ENCODE results near the gene RAP1GAP. TPM values are rescaled to one million over a fixed set of nuclear protein-coding genes. Genes with fewer than 3 reads are reported as not detected.
A peak's percentile ranks its signal among the peaks of the same experiment; 100 is the strongest.

The RAP1GAP gene
- polyA plus RNA-seq, result 9.8 and 13.0 TPM in 2 replicates
- 11.7 and 11.8 TPM in 2 replicates for polyA minus RNA-seq

- Histone ChIP-seq H4K20me1 (ENCODE audit: insufficient read depth) (no peaks in the 10 kb centered on the region), H3K9me3 (ENCODE audit: low read length) (no peaks in the 10 kb centered on the region), H3F3A (ENCODE audit: insufficient read depth, low read length, poor library complexity, severe bottlenecking) (no peaks in the 10 kb centered on the region), H3K27ac (ENCODE audit: low read length) (no peak within 1 kb of the TSS), H3K36me3 (ENCODE audit: insufficient read depth, low read length) (no peaks in the 10 kb centered on the region), H3K9ac (ENCODE audit: low read length) (peak within 1 kb of the TSS; percentile 68), H2AFZ (ENCODE audit: low read depth, low read length) (no peak within 1 kb of the TSS), H3K9me2 (ENCODE audit: insufficient read depth, low read length) (no peaks in the 10 kb centered on the region), H3K4me2 (ENCODE audit: low read length) (peak within 1 kb of the TSS; percentile 65), H3K79me2 (replicated peaks; ENCODE audit: insufficient read depth, low read length) (no peaks in the 10 kb centered on the region), H3K4me3 (ENCODE audit: low read length) (peak within 1 kb of the TSS; percentile 80), H3K27me3 (ENCODE audit: insufficient read depth, low read depth, low read length) (peaks cover 22% of the 10 kb centered on the region)
- TF ChIP-seq MXI1 (conservative IDR thresholded peaks at IDR 0.05; ENCODE audit: poor library complexity, severe bottlenecking) (no peak), REST (IDR thresholded peaks at IDR 0.05; ENCODE audit: borderline replicate concordance) (no peak), CTCF (IDR thresholded peaks at IDR 0.05; ENCODE audit: poor library complexity, severe bottlenecking) (no peak), EZH2 (IDR thresholded peaks at IDR 0.05; ENCODE audit: borderline replicate concordance, insufficient read depth, low read length, poor library complexity, severe bottlenecking) (no peak)
Observed at GRCh38 chr1:21669258-21670058, at the start of gene RAP1GAP. TSS of gene RAP1GAP (minus strand) at chr1:21669357. CDS start at chr1:21620032, 49,325 bp downstream.

- Histone ChIP-seq H3K36me3 (ENCODE audit: insufficient read depth, low read length) (peaks cover 5% of the 10 kb centered on the region), H3K9me2 (ENCODE audit: insufficient read depth, low read length) (no peaks in the 10 kb centered on the region), H3K79me2 (replicated peaks; ENCODE audit: insufficient read depth, low read length) (no peaks in the 10 kb centered on the region), H3K9me3 (ENCODE audit: low read length) (no peaks in the 10 kb centered on the region), H3K4me3 (ENCODE audit: low read length) (no peak overlapping the region), H3K4me2 (ENCODE audit: low read length) (no peak overlapping the region), H4K20me1 (ENCODE audit: insufficient read depth) (no peaks in the 10 kb centered on the region), H3K27me3 (ENCODE audit: insufficient read depth, low read depth, low read length) (no peaks in the 10 kb centered on the region), H3K27ac (ENCODE audit: low read length) (no peak overlapping the region), H3K9ac (ENCODE audit: low read length) (no peak overlapping the region), H3F3A (ENCODE audit: insufficient read depth, low read length, poor library complexity, severe bottlenecking) (no peaks in the 10 kb centered on the region), H2AFZ (ENCODE audit: low read depth, low read length) (no peak overlapping the region)
- TF ChIP-seq MXI1 (conservative IDR thresholded peaks at IDR 0.05; ENCODE audit: poor library complexity, severe bottlenecking) (no peak), TAF1 (IDR thresholded peaks at IDR 0.05; ENCODE audit: low read depth) (no peak), SMC3 (conservative IDR thresholded peaks at IDR 0.05; ENCODE audit: poor library complexity) (no peak), CTCF (IDR thresholded peaks at IDR 0.05; ENCODE audit: poor library complexity, severe bottlenecking) (no peak), POLR2AphosphoS5 (IDR thresholded peaks at IDR 0.05) (no peak), EZH2 (IDR thresholded peaks at IDR 0.05; ENCODE audit: borderline replicate concordance, insufficient read depth, low read length, poor library complexity, severe bottlenecking) (no peak), RAD21 (conservative IDR thresholded peaks at IDR 0.05) (no peak), REST (IDR thresholded peaks at IDR 0.05; ENCODE audit: borderline replicate concordance) (no peak)
Observed at GRCh38 chr1:21716169-21716568, 47.0 kb upstream of the RAP1GAP start.

All from neural cell (in vitro differentiated cells).